AG04449 (cell line): Measurements from ENCODE around the gene CD274.

Experiments used
- CTCF ChIA-PET: fragments of 350-600 bp; formaldehyde crosslinking; extraction: SDS; loops from one replicate; lab custom pipeline; 2021; ENCODE audit warnings: antibody characterized with exemption; lab: Yijun Ruan, JAX
- POLR2A ChIA-PET: fragments of 400-600, 350-600 bp; formaldehyde crosslinking; extraction: SDS; loops from one replicate; lab custom pipeline; 2020; ENCODE audit warnings: antibody characterized with exemption, inconsistent platforms; lab: Yijun Ruan, JAX
- DNase-seq: peaks from one replicate; pipeline ENCODE4 v3.0.0-alpha.2; 2010; ENCODE audit warnings: low read depth, low spot score
- H3K4me3 ChIP-seq: 2 replicates; pipeline ENCODE4 v1.5.1; 2011; ENCODE audit warnings: low read depth, mild to moderate bottlenecking, control low read depth, low read length
- CTCF ChIP-seq: IDR thresholded peaks from one replicate; pipeline ENCODE4 v1.5.1; 2011; ENCODE audit warnings: mild to moderate bottlenecking, moderate library complexity, low read length, control low read depth, inconsistent platforms; ENCODE audit not compliant: insufficient read depth; ENCODE audit errors: missing control alignments

Gene CD274

GRCh38 chr9:5500441-5501235 is 50.3 kb downstream of the CD274 start:
- POLR2A ChIA-PET: no interaction called here
- TF ChIP-seq CTCF: no peak
- H3K4me3 ChIP-seq: no peak overlapping the region
- no peak for DNase-seq
- CTCF ChIA-PET: no interaction called here

- no peak overlapping the region for H3K4me3 ChIP-seq
- TF ChIP-seq CTCF: no peak
- ChIA-PET CTCF (interaction anchor here (1.7 kb wide), 1 partner anchor 81 kb away, joined by 3 read pairs; no protein-coding TSS in a partner anchor), POLR2A (no interaction called here)
- no peak for DNase-seq
Measured at GRCh38 chr9:5502553-5502952, 52.2 kb downstream of the CD274 start.

- no peak overlapping the region for H3K4me3 ChIP-seq
- POLR2A ChIA-PET: interaction anchor here (0.8 to 2.9 kb wide), 5 partner anchors 42 to 119 kb away, joined by 3 to 11 read pairs (median 5); partner anchors contain the start of genes CD274 and RIC1
- peak; percentile 98 for DNase-seq
- CTCF ChIA-PET: interaction anchor here (0.8 kb wide), 2 partner anchors 13 to 21 kb away, joined by 3 read pairs; no protein-coding TSS in a partner anchor
- TF ChIP-seq CTCF: no peak
Measured at GRCh38 chr9:5509573-5509972, 59.2 kb downstream of the CD274 start.

- TF ChIP-seq CTCF: no peak
- POLR2A ChIA-PET: interaction anchor here (0.8 to 2.9 kb wide), 7 partner anchors 41 to 118 kb away, joined by 3 to 11 read pairs (median 5); partner anchors contain the start of genes CD274 and RIC1
- H3K4me3 ChIP-seq: peak within 1 kb of the TSS; percentile 64
Measured at GRCh38 chr9:5510360-5510931, 60.1 kb downstream of the CD274 start, which contains the start of gene PDCD1LG2. Gene PDCD1LG2 (plus strand): TSS chr9:5510531. CDS start chr9:5522547, 12,016 bp downstream.

GRCh38 chr9:5510989-5511388 is 60.6 kb downstream of the CD274 start:
- CTCF ChIA-PET: interaction anchor here (1.1 to 1.4 kb wide), 4 partner anchors 21 to 79 kb away, joined by 3 to 5 read pairs (median 4); partner anchors contain the start of gene CD274
- DNase-seq: no peak
- H3K4me3 ChIP-seq: peak overlapping the region; percentile 64
- no peak for TF ChIP-seq CTCF
- POLR2A ChIA-PET: interaction anchor here (0.7 to 2.9 kb wide), 7 partner anchors 18 to 118 kb away, joined by 3 to 11 read pairs (median 5); partner anchors contain the start of genes CD274, PLGRKT and RIC1

More at GRCh38 chr9:5510360-5510931, 60.1 kb downstream of the CD274 start, which contains the start of gene PDCD1LG2:
- peak; percentile 60 for DNase-seq
- CTCF ChIA-PET: interaction anchor here (0.8 to 1.4 kb wide), 6 partner anchors 12 to 80 kb away, joined by 3 to 5 read pairs (median 3); partner anchors contain the start of gene CD274
